T-helper 1 cell treated with Interleukin-12 subunit alpha and Interleukin-12 subunit beta and Interleukin-4 antibody, amounts not matched to agents 30 ng/mL and 1 ng/mL, for 36 hours (primary cell): ENCODE measurements around the gene ATP13A5. TPM values are rescaled to one million over a fixed set of nuclear protein-coding genes. Genes with fewer than 3 reads are reported as not detected.

Experiments
- intact Hi-C: fragments of 100-400 bp; cut with micrococcal nuclease; formaldehyde crosslinking; loops from one replicate; pipeline ENCODE4 v1.15.1; 2024
- total RNA-seq: library from RNA; stranded (reverse); gene quantifications from 2 replicates; pipeline ENCODE4 v1.2.3, GENCODE V29; 2022

ATP13A5 gene
- total RNA-seq, 1 donor from 2014 or later, result not detected

DNA sequence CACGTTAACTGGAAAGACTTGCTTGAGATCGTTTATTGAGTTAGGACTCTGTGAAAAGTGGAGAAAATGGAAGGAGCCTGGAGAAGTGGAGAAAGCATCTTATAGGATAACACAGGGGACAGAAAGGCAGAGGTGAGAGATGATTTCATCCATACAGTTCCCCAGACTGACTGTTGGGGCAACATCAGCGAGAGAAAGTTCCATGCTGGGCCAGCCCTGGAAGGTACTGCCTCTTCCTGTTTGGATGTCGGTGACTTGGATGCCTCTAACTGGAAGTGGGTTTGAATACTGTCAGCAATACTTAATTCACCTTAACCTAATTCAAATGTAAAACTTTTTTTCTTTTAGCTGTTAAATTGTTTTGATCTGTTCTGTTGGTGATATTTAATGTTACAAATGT lies 32.3 kb downstream of the ATP13A5 start:
- intact Hi-C loops, result no loop called here

DNA sequence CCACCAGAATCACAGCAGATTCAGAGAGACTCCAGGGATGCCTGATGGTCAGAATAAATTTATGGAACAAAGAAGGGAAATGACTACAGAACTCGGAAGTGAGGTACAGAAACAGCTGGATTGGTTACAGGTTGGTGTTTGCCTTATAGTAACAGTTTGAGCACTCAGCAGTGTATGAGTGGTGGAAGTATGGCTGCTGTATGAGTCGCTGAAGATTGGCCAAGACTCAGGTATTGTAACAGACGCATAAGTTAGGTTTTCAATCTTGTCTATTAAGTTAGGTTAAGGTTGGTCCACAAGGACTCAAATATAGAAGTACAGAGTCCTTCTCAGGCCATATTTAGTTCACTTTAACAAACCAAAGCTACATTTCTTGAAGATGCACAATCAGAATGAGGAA lies 33.1 kb downstream of the ATP13A5 start:
- intact Hi-C loops, result no loop called here

DNA sequence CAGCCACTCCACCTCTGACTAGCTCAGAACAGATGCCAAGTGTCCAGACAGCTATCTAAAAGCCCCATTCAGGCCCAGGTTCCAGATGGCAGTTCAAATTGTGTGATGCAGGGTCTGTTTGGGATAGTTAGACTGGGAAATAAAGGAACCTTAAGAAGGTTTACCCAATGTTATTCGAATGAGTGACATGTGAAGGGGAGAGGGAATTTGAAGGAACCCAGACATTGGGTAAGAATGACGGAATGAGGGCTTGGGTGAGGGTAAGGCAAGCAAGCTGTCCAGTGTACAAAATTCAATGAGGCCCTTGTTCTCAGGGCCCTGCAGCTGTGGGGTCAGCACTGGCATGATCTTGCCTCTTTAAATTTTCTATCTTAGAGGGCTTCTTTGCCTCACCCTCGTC lies 34.1 kb downstream of the ATP13A5 start:
- intact Hi-C loops, result no loop called here

DNA sequence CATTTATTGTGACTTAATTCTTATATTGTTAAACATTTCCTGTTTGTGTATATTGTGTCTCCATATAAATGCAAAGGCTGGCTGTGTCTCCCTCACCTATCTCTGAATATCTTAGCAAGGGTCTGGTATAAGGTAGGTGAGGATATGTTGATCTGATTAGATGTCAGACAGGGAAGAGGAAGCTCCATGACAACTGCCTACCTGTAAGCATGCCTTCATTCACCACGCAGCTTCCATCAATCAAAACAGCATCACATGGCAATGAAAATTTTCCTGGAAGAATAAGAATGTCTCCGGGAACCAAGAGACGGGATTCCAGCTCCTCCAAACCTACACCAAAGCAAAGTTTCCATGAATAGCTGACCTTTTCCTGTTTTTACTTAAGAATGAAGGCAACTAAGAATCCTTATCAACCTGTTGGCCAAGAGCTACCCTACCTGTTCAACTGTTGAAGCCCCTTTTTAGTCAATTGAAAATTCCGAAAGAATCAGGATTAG lies 34.8 kb downstream of the ATP13A5 start:
- intact Hi-C loops, result no loop called here

DNA sequence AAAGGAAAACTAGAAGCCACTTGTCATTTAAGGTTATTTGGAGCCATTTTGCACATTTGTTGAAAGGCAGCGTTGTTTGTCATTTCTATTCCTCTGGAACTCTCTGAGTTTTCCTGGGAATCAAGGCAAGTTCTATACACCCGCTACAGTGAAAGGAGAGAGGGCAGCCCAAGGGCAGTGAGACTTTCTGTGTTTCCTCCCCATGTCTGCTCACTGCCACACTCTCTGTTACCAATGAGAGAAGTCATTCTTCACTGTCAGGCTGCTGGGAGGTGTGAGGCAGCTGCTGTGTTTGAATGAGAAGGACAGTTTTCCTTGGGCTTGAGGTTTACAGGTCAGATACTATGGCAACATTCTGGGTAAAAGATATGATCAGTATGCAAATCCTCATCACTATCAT lies 36.0 kb downstream of the ATP13A5 start:
- intact Hi-C loops, result no loop called here

DNA sequence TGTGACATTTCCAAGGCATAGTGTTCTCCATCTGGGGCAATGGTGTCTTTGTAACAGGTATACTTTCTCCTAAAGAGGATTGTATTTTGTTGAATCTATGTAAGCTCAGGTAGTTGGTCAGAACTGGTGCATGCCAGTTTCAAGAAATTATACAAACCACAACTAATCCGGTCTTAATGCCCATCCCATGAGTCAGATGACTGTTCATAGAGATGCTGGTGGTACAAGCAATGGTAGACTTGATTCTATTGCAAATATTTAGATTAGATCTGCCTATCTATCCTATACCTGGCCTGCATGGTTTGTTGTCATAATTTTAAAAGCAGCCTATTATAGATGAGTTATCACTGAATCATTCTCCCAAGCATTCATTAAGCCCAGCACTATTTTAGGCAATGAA lies 43.5 kb downstream of the ATP13A5 start:
- intact Hi-C loops, result no loop called here

DNA sequence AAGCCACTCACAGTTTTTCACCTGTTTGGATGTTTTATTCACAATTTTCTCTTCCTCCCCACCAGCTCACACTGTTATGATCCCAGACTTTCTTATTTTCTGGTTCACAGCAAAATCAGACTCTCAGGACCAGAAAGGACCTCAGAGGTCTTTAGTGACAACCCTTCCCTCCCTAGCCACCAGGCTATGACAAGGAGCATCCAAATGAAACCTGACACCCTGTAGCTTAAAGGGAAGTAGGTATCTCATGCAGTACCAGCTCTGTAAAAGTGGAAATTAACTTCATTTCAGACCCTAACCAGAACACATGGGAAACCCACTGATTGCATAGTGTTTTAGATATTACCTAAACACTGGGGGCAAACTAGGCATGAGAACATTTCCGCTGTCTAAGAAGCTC lies 45.3 kb downstream of the ATP13A5 start:
- intact Hi-C loops, result no loop called here

DNA sequence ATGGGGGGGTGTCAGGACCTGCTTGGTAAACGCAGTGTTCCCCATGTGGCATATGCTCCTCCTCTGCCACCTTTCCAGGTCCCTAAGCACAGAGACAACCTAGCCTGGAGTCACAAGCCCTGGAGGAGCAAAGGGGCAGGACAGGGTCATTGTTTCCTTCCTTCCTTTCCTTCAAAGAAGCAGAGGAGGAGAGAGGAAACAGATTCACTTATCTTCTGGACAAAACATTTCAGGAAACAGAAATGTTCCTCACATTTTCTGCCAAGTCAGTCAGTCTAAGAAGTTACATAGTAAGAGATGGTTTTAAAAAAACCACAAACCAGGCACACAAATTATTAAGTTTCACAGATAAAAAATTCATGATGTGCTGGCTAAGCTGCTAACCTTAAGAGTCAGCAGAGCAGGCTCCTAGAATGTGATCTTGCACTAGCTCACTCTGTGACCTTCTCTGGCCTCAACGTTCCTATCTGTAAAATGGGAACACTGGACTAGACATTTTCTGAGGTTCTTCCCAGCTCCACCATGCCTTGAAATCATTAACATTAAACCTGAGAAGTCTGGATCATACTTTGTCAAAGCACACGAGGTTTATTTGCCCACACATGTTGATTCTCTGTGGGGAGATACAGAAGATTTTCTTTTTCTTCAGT lies 47.9 kb downstream of the ATP13A5 start:
- intact Hi-C loops, result no loop called here

DNA sequence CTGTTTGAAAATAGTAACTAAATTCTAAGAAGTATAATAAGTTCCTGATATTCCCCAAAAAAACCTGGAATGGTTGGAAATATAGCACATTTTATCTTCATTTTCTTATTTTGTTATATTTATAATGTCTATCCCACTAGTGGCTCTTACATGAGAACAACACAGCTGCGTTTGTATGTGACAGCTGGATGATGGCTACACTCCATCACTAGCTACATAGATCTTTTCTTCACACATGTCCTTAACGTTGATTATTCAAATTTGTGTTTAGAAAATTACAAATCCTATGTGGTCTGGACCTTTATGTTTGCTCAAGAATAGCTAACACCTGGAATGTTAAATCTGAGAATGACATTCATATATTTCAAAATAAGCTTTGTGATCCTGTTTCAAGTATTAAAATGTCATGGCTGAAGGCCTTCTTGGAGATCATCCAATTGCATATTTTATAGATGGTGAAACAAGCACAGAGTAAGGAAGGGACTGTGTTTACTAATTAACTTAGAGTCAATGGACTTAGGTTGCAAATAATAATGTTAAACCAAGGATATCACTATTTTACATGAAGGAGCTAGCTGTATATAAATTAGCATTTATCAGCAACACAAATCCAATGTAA lies 60.8 kb downstream of the ATP13A5 start:
- intact Hi-C loops, result no loop called here

DNA sequence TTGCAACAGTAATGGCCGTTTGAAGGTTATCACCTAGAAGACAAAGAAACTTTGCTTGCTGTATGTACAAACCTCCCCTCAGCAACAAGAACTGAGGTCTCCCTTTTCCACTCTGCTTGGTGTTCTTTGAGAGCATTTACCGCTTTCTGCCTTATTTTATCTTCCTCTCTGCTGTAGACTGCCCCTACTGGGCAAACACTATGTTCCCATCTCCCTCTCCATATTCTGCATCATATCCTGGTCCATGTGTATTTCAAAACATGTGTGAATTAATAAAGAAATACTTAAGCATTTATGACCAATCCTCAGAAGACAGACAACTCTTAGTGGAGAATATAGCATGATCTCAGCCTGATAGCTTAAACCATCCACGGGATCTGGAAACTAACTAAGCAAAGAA lies 64.4 kb downstream of the ATP13A5 start:
- intact Hi-C loops, result no loop called here

DNA sequence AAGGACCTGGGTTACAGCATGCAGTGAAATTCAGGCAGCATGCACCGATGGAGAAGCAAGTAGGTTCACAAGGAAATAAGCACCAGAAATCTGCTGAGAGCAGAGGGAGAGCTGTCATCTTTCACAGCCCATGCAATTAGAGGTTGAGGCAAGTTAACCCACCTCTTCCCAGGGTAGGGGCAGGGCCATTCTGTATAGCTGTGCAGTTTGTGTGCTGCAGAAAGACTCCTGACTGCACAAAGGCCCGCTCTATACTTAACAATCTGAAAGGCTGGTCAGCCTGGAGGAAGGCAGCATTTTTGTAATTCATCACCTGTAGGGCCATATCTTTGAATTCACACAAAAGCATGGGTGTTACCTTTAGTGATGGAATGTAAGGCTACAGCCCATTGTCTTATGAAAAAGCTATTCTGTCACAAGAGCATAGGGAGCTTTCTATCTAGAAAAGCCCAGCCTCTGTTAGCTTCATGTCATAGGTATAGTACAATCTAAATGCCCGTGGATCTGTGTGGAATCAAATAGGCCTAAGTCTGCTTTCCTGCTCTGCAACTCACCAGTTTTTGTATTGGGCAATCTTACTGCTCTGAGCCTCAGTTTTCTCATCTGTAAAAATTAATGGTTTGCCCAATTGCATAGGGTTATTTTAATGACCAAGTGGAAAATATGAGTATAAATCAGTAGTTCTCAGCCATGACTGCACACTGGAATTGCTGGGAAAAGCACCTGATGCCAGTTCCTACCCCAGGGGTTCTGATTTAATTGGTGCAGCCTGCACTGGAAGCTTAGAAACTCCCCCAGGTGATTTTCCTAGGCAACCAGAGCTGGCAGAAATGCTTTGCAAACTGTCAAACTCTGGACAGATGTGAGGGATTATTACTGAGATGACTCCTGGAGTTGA lies 65.2 kb downstream of the ATP13A5 start:
- intact Hi-C loops, result no loop called here

DNA sequence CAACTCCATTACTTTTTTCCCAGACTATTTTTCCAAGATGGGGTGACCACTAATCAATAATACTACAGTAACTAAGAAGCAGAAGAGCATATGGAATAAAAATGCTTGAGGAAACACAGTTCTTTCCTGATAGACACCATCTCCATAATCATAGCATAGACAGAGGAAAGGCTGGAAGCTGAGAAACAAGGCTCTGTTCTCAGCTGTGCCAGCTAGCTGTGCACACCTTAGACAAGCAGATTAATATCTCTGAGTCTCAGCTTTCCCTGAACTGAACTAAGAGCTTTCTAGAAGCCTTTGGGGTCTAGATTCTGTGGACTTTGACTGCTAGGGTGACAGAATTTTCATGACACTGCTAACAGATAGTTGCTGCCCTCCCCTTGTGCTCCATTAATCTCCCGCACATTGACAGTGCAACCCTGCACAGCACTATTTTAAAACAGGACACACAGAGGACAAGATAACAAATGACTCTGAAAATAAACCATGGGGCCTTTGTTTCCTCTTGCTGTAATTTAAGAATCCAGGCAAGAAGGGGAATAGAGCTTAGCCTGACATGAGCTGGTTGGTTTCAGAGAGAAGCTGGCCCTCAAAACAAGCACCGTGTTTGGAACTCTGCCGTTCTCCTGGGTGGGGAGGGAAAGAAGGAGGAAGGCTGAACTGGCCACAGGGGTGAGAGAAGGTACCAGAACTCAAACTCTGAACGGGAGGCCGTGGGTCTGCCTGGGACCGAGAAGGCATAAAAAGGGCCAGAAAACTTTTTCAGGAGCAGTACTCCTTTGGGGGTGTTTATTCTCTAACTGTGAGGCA lies 67.4 kb downstream of the ATP13A5 start:
- intact Hi-C loops, result no loop called here

DNA sequence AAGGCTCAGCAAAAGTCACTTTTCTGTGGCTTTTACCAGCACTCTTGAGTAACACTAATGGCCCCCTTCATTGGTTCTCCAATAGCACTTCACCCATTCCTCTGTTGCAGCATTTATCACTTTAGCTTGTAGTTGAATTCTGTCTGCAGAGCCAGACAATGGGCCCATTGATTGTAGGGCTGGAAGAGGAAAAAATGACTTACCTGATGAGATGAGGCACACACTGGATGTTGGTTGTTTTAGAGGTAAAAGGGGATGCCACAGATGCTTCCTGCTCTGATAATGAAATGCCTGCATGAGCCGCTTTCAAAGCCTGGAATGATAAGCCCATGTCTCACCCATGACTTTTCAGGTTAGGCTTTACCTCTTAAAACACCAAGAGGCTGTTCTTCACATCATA lies 73.2 kb downstream of the ATP13A5 start:
- intact Hi-C loops, result no loop called here

DNA sequence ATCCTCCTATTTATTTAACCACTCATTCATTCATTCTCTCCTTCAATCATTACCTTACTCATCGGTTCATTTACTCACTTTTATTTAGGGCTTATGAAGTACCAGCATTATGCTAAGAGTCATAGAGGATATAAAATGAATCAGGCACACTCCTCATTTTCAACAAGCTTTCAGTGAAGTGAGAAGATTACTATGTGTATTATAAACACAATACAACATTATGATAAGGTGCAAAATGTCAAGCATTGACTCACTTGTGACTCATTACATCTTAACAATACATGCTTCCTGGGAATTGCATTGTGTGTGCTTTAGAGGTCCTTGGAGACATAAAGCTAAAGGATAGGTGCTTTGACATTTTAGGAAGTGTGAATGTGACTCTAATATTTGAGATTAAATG lies 77.1 kb downstream of the ATP13A5 start:
- intact Hi-C loops, result no loop called here

DNA sequence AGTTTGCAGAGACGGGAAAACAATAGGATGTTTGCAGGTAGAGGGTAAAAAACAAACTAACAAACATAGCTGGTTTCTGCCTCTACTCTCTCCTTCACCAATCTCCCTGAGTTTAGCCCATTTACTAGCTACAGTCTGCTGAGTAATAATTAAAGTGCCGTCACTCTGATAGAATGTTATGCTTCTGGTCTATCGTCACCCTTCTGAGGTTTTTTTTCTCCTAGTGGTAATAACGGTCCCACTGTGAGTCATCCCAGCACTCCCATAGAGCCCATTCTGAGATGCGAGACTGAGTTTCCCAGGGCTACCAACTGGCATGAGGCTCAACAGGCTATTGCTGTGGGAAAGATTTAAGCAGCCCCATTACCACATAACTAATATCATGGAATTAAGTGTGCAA lies 81.1 kb downstream of the ATP13A5 start:
- intact Hi-C loops, result no loop called here

DNA sequence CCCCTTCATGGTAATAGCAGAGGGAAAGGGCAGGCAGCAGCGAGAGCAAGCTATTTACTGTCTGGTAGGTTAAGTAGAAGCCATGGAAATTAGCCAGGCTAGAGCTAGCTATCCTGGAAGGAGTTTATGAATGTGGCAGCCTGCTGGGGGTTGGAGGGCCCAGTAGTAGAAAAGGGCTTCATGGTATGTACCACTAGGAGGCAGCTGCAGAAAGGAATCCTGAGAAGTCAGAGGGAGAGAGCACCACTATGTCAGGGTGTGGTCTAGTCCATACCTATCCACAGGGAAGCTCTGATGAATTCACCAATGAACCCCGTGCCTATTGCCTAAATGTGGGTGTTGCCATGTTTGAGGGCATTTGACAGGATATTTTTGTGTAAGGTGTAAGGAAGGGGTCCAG lies 82.6 kb downstream of the ATP13A5 start:
- intact Hi-C loops, result no loop called here

DNA sequence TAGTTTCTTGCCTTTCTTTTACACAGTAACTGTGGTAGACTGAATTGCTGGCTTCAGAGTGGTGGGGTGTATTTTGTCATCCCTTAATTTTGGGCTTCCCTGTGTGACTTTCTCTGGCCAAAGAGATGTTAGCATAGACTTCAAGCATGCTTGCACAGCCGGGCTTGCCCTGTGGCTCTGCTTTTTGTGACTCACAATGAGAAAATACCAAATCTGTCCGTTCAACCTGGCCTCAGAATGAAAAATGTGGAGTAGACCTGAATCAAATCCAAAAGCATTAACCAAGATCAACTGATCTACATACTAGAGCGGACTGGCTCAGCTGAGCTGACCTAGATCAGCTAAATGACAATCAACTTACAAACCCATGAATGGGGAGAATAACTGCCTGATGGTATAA lies 86.2 kb downstream of the ATP13A5 start:
- intact Hi-C loops, result no loop called here

DNA sequence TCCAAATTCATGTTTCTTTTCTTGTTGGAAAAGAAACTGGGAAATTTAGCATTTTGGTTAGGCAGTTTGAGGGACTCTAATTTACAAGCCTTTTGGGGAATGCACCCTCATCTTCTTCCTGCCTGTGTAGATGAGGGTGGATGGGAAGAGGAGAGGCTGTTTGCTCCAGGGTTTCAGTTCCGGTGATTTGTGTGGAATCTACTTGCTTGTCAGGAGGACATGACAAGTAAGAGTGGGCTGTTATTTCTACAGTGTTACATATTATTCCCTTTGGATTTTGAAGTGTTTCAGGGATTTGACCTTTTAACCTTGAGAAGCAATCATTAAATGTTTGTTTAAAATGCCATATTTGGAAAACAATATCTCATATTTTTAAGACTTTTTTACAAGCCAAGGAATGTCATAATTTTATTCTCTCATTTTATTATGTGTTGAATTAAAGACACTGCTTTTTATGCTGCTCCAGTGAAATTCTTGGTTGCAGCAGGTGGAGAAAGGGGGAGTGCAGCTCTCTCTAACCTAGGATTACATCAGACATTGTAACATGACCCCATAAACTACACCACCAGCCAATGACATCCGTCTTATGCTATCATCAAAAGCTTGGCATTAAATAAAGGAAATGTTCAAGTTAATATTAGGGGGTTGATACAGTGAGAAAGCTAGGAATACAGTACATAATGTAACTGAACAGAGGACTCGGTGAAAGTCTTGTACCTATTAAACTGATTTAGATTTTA lies 107.3 kb downstream of the ATP13A5 start:
- intact Hi-C loops, result no loop called here

DNA sequence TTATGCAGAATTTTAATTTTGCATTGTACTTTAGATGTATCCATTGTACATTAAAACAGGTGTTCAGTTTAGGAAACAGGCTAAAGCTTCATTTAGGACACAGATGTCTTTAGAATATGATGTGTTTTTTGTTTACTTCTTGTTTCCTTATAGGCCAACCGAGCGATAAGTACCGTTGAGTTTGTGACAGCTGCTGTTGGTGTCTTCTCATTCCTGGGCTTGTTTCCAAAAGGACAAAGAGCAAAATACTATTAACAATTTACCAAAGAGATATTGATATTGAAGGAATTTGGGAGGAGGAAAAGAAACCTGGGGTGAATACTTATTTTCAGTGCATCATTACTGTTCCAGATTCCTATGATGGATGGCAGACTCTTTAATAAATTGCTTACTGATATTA lies 108.1 kb downstream of the ATP13A5 start:
- intact Hi-C loops, result no loop called here

DNA sequence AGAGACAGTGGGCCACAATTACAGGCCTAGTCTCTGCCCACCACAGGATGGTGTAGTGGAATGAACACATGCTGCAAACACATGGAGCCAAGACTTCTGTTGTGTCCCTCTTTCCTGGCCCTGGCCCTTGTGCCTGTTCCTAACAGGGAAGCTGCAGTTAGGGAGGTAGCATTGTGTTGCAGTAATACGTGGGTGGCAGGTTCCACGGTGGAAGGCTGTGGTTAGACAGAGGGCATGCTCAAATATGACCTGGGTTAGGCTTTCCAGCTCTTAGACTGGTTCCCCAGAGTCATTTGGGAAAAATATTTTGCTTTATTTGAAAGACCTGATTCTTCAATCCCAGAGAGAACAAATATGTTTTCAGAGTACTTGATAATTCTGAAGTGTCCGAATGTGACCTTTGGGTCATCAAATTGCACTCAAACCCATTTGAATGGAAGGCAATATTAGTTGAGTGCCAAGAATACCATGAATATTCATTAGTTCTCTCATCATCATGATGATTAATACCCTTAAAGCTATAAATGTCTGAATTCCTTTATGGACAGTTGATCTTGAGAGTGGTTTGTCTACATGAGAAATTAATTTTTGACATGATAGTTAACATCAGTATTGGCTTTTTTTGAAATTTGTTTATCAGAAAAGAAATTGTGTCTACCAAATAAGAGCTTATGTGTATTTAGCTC lies 109.1 kb downstream of the ATP13A5 start:
- intact Hi-C loops, result no loop called here
